ENCODE measurements around the gene ZNF888.
"Not testable (repeated sequence)": the region's sequence is repeated elsewhere in the genome, so short reads cannot be mapped to it uniquely, and the experiment has no call there.

ZNF888 gene

GRCh38 chr19:52948025-52948770 lies 25.0 kb upstream of the ZNF888 start:
- Histone ChIP-seq H3K27ac (ENCODE audit: insufficient read depth, low read length, poor library complexity, severe bottlenecking) (no peak overlapping the region), H3K36me3 (ENCODE audit: control insufficient read depth, insufficient read depth, low read length) (peaks cover 29% of the 10 kb centered on the region), H3K9me3 (ENCODE audit: control insufficient read depth, low read length) (peaks cover 63% of the 10 kb centered on the region), H3K4me3 (ENCODE audit: insufficient read depth, low read depth, low read length, poor library complexity, severe bottlenecking) (no peak overlapping the region), H3K27me3 (replicated peaks; ENCODE audit: control insufficient read depth, insufficient read depth, low read length, poor library complexity, severe bottlenecking) (no peaks in the 10 kb centered on the region), H3K4me1 (ENCODE audit: control insufficient read depth, insufficient read depth, low read length, poor library complexity, severe bottlenecking) (no peaks in the 10 kb centered on the region)
- no peak for DNase-seq

- H3K27ac ChIP-seq (ENCODE audit: insufficient read depth, low read length, poor library complexity, severe bottlenecking), result no peak overlapping the region
- DNase-seq, result no peak
- H3K4me1 ChIP-seq (ENCODE audit: control insufficient read depth, insufficient read depth, low read length, poor library complexity, severe bottlenecking), result peaks cover 4% of the 10 kb centered on the region
- no peak overlapping the region for H3K4me3 ChIP-seq (ENCODE audit: insufficient read depth, low read depth, low read length, poor library complexity, severe bottlenecking)
- no peaks in the 10 kb centered on the region for H3K27me3 ChIP-seq (replicated peaks; ENCODE audit: control insufficient read depth, insufficient read depth, low read length, poor library complexity, severe bottlenecking)
- H3K9me3 ChIP-seq (ENCODE audit: control insufficient read depth, low read length), result peaks cover 52% of the 10 kb centered on the region
- H3K36me3 ChIP-seq (ENCODE audit: control insufficient read depth, insufficient read depth, low read length), result peaks cover 13% of the 10 kb centered on the region
These were observed 23.4 kb upstream of the ZNF888 start for GRCh38 chr19:52946322-52947310.

GRCh38 chr19:52945652-52946321 lies 22.6 kb upstream of the ZNF888 start:
- DNase-seq, result no peak

GRCh38 chr19:52944703-52945493 lies 21.7 kb upstream of the ZNF888 start:
- DNase-seq; H3K4me3 ChIP-seq (ENCODE audit: insufficient read depth, low read depth, low read length, poor library complexity, severe bottlenecking); H3K27ac ChIP-seq (ENCODE audit: insufficient read depth, low read length, poor library complexity, severe bottlenecking); H3K27me3 ChIP-seq (replicated peaks; ENCODE audit: control insufficient read depth, insufficient read depth, low read length, poor library complexity, severe bottlenecking); H3K4me1 ChIP-seq (ENCODE audit: control insufficient read depth, insufficient read depth, low read length, poor library complexity, severe bottlenecking); H3K36me3 ChIP-seq (ENCODE audit: control insufficient read depth, insufficient read depth, low read length): not testable (repeated sequence)
- peaks cover 36% of the 10 kb centered on the region for H3K9me3 ChIP-seq (ENCODE audit: control insufficient read depth, low read length)

More at GRCh38 chr19:52945652-52946321, 22.6 kb upstream of the ZNF888 start:
- peaks cover 45% of the 10 kb centered on the region for H3K9me3 ChIP-seq (ENCODE audit: control insufficient read depth, low read length)
- H3K36me3 ChIP-seq (ENCODE audit: control insufficient read depth, insufficient read depth, low read length), result peaks cover 5% of the 10 kb centered on the region
- H3K27me3 ChIP-seq (replicated peaks; ENCODE audit: control insufficient read depth, insufficient read depth, low read length, poor library complexity, severe bottlenecking), result no peaks in the 10 kb centered on the region
- no peak overlapping the region for H3K27ac ChIP-seq (ENCODE audit: insufficient read depth, low read length, poor library complexity, severe bottlenecking)
- H3K4me1 ChIP-seq (ENCODE audit: control insufficient read depth, insufficient read depth, low read length, poor library complexity, severe bottlenecking), result peaks cover 7% of the 10 kb centered on the region
- H3K4me3 ChIP-seq (ENCODE audit: insufficient read depth, low read depth, low read length, poor library complexity, severe bottlenecking), result no peak overlapping the region

- no peaks in the 10 kb centered on the region for H3K36me3 ChIP-seq (ENCODE audit: control insufficient read depth, insufficient read depth, low read length)
- no peak overlapping the region for H3K27ac ChIP-seq (ENCODE audit: insufficient read depth, low read length, poor library complexity, severe bottlenecking)
- no peak for DNase-seq
- no peaks in the 10 kb centered on the region for H3K27me3 ChIP-seq (replicated peaks; ENCODE audit: control insufficient read depth, insufficient read depth, low read length, poor library complexity, severe bottlenecking)
- H3K9me3 ChIP-seq (ENCODE audit: control insufficient read depth, low read length), result peaks cover 29% of the 10 kb centered on the region
- H3K4me1 ChIP-seq (ENCODE audit: control insufficient read depth, insufficient read depth, low read length, poor library complexity, severe bottlenecking), result peaks cover 7% of the 10 kb centered on the region
- no peak overlapping the region for H3K4me3 ChIP-seq (ENCODE audit: insufficient read depth, low read depth, low read length, poor library complexity, severe bottlenecking)
These were observed 20.8 kb upstream of the ZNF888 start for GRCh38 chr19:52943884-52944643.

- Histone ChIP-seq H3K27me3 (replicated peaks; ENCODE audit: control insufficient read depth, insufficient read depth, low read length, poor library complexity, severe bottlenecking) (no peaks in the 10 kb centered on the region), H3K36me3 (ENCODE audit: control insufficient read depth, insufficient read depth, low read length) (no peaks in the 10 kb centered on the region), H3K4me1 (ENCODE audit: control insufficient read depth, insufficient read depth, low read length, poor library complexity, severe bottlenecking) (peaks cover 7% of the 10 kb centered on the region), H3K4me3 (ENCODE audit: insufficient read depth, low read depth, low read length, poor library complexity, severe bottlenecking) (peak overlapping the region; percentile 67), H3K9me3 (ENCODE audit: control insufficient read depth, low read length) (peaks cover 22% of the 10 kb centered on the region), H3K27ac (ENCODE audit: insufficient read depth, low read length, poor library complexity, severe bottlenecking) (peak overlapping the region; percentile 57)
- DNase-seq, result no peak
These were observed 20.1 kb upstream of the ZNF888 start for GRCh38 chr19:52943134-52943883.

- DNase-seq, result peak; percentile 93 to 96 (median 94)
- Histone ChIP-seq H3K4me1 (ENCODE audit: control insufficient read depth, insufficient read depth, low read length, poor library complexity, severe bottlenecking) (peaks cover 7% of the 10 kb centered on the region), H3K9me3 (ENCODE audit: control insufficient read depth, low read length) (peaks cover 15% of the 10 kb centered on the region)
These were observed 19.3 kb upstream of the ZNF888 start for GRCh38 chr19:52942386-52943133.

GRCh38 chr19:52941941-52942385 lies 18.7 kb upstream of the ZNF888 start:
- Histone ChIP-seq H3K4me3 (ENCODE audit: insufficient read depth, low read depth, low read length, poor library complexity, severe bottlenecking) (peak overlapping the region; percentile 67), H3K27me3 (replicated peaks; ENCODE audit: control insufficient read depth, insufficient read depth, low read length, poor library complexity, severe bottlenecking) (no peaks in the 10 kb centered on the region), H3K4me1 (ENCODE audit: control insufficient read depth, insufficient read depth, low read length, poor library complexity, severe bottlenecking) (peaks cover 7% of the 10 kb centered on the region), H3K27ac (ENCODE audit: insufficient read depth, low read length, poor library complexity, severe bottlenecking) (peak overlapping the region; percentile 68), H3K36me3 (ENCODE audit: control insufficient read depth, insufficient read depth, low read length) (peaks cover 5% of the 10 kb centered on the region), H3K9me3 (ENCODE audit: control insufficient read depth, low read length) (peaks cover 10% of the 10 kb centered on the region)
- no peak for DNase-seq

More at GRCh38 chr19:52942386-52943133, 19.3 kb upstream of the ZNF888 start:
- Histone ChIP-seq H3K27ac (ENCODE audit: insufficient read depth, low read length, poor library complexity, severe bottlenecking) (peak overlapping the region; percentile 68), H3K27me3 (replicated peaks; ENCODE audit: control insufficient read depth, insufficient read depth, low read length, poor library complexity, severe bottlenecking) (no peaks in the 10 kb centered on the region), H3K36me3 (ENCODE audit: control insufficient read depth, insufficient read depth, low read length) (no peaks in the 10 kb centered on the region), H3K4me3 (ENCODE audit: insufficient read depth, low read depth, low read length, poor library complexity, severe bottlenecking) (peak overlapping the region; percentile 67)
